ENCODE results near the gene LPCAT1.
"Not testable (repeated sequence)": the region's sequence is repeated elsewhere in the genome, so short reads cannot be mapped to it uniquely, and the experiment has no call there.

LPCAT1 gene

DNA sequence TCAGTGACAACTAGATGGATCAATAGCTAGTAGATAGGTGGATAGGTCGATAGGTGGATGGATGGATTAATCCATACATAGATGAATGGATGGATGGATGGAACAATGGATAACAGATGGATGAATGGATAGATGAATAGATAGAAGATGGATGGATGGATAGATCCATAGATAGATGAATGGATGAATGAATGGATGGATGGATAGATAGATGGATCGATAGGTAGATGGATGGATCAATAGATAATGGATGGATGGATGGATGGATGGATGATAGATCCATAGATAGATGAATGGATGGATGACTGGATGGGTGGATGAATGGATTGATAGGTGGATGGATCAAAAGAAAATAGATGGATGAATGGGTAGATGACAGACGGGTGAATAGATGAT, 83.7 kb downstream of the LPCAT1 start:
- DNase-seq: no peak

DNA sequence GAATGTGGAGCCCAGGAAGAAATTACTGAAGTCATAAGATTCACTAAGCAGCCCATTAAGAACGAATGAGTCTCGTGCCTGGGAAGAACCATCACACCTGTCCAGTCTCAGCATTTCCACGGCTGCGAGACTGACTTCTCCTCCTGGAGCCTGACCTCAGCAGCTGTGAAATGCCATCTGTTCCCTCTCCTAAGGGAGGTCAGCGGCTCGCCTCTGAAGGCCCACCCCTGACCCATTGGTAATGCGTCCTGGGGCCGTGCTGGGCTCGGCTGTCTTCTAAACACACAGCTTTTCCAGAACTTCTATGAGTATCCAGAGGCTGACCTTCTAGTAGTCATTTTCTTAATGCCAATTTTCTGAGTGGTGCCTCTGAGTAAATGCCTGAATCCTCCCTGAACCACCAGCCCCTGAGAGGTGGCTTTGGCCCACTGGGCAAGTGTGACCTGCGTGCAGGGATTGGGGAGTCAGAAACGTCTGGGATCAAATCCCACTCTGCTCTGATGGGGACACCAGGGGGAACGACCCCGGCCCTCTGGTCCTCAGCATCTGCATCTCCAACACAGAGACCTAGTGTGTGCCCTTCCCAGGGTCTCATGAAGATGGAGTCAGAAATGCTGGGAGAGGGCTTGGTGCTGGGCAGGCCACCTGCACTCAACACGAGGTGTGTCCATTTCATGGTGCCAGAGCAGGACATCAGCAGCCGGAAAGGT, 84.2 kb downstream of the LPCAT1 start:
- DNase-seq: no peak

DNA sequence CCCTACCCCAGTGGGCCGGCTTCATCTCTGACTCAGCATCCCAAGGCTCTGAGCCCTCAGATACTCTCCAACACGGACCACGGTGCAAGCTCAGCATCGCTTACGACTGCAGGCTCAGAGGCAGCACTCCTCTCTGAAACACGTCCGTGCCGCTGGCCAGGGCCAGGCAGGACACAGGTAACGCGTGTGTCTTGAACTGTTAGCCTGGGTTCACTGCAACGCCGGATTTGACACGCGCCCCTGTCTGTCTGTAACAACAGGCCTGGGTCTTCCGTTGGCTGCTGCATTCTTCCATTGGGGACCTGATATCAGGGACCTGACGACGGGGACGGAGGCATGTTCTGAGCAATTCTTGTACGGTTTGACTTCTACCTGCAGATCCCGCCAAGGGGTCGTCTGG, 84.9 kb downstream of the LPCAT1 start:
- no peak for DNase-seq

DNA sequence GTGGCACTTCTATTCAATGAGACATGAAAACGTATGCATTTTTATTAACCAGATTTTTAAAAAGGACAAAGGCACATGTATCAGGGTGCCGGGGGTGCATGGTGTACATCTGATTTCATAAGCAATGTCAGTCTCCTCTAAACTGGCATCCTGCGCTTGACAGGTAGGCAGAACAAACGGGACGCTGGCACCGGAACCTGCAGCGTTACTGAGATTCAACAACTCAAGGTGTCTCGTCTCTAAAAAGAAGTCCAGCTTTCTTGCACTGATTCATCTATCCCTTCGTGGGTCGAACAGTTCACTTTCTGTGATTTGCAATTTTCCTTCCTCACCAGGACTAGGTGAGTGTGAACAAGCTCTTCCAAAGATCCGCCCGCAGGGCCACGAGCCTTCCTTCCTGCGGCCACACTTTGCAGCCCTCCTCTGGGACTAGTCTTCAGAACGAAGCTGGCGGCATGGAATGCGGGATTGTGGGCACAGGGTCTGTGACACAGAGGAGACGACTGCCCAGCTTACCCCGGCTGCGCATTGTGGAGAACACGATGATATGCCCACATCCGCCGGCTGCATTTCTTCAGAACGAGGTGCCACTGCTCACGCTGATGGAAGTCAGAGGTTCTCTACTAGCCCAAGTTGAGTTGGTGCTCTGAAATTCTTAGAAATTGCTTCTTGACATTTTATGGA, 85.7 kb downstream of the LPCAT1 start:
- DNase-seq: no peak

DNA sequence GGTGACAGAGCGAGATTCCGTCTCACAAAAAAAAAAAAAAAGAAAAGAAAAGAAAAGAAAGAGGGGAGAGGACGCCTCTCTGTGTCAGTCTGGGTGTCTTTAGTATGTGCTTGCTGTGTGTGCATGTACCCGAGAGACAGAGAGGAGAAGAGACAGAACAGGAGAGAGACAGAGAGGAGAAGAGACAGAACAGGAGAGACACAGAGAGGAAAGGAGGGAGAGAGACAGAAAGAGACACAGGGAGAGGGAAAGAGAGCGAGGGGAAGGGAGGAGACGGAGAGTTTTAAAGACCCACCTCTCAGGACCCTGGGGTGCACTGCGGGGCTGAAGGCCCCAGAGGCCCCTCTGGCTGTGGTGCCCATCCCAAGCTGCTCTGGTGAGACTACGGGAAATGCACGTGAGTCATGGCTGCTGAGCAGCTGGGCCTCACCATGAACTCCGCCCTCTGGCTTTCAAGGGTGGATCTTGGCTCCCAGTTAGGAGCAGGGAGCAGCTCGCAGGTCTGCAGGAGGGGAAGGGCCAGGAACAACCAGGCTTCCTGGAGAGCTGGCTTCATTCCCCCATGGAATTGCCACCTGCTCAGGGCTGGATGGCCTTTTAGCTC, 86.4 kb downstream of the LPCAT1 start:
- DNase-seq: peak; percentile 13

DNA sequence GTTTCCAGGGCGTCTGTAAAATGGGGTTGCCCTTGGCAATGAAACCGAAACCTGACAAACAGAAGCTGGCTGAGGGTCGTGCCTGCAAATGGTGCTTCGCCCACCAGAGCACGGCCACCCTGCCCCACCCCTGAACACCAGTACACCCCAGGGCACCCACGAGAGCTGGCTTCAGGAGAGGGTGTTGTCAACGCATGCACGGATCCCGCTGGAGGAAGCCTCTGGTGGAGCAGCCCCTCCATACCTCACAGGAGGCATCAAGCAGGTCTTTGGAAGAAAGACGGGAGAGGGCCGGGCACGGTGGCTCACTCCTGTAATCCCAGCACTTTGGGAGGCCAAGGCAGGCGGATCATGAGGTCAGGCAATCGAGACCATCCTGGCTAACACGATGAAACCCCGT, 87.1 kb downstream of the LPCAT1 start:
- no peak for DNase-seq

DNA sequence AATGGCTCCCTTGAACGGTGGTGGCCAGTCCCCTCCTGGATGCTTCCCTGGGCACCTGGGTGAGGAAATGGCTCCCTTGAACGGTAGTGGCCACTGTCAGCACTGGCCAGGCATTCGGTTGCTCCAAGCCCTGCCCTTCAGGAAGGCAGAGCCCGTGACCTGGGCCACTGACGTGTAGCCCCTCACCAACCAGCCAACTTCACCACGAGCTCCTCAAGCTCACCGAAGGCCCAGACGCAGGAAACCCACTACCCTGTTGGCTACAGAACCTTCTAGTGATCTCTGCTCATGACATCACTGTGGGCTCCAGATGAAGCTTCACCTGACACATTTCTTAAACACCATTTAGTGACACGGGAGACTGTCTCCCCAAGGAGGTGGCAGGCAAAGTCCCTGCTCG, 87.7 kb downstream of the LPCAT1 start:
- no peak for DNase-seq

DNA sequence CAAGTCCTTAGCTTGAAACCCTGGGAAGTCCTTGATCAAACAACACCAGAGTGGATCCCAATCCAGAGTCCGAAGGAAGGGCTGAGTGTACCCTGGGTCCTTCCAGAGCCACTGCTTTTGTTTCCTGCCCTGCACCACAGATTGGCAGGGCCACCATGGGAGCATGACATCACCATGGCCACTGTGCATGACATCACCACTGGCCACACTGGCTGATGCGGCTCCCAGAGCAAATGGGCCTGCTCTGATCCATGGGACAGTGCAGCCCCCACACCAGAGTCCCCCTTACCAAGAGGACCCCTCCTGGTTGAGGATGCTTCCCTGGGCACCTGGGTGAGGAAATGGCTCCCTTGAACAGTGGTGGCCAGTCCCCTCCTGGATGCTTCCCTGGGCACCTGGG, 88.4 kb downstream of the LPCAT1 start:
- DNase-seq: no peak

DNA sequence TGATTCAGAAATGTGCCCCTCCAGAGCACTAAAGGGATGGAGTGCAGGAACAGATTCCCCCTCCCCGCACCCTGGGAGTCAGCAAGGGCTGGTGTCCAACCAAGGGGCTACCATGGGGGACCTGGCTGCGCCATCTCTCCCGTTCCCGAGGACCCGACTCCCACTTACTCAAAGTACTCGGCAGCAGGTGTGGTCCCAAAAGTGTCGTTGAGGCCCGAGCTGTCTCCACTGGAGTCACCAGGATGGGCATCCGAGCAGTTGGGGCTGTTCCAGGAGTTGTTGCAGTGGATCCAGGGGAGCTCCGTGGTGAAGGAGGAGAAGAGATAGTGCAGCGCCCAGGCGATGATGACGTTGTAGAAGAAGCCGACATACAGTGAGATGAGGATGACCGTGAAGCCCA, 91.5 kb downstream of the LPCAT1 start:
- DNase-seq: no peak

DNA sequence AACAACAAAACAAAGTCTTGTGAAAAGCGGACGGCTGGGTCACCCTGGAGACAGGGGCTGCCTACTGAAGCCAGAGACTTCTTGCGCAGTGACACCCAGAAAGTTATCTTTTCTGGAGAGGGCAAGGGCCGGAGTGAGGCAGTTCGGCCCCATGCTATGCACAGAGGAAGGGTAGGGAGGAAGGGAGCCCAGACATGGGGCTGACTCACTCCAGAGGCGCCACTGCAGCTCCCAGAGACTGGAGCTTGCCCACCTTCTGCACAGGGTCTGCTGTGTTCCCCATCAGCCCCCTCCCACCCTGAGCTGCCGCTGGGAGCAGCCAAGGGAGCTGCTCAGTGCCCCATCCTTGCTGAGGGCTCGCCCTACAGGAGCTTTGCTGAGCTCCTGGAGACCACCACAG, 91.9 kb downstream of the LPCAT1 start:
- DNase-seq: no peak

DNA sequence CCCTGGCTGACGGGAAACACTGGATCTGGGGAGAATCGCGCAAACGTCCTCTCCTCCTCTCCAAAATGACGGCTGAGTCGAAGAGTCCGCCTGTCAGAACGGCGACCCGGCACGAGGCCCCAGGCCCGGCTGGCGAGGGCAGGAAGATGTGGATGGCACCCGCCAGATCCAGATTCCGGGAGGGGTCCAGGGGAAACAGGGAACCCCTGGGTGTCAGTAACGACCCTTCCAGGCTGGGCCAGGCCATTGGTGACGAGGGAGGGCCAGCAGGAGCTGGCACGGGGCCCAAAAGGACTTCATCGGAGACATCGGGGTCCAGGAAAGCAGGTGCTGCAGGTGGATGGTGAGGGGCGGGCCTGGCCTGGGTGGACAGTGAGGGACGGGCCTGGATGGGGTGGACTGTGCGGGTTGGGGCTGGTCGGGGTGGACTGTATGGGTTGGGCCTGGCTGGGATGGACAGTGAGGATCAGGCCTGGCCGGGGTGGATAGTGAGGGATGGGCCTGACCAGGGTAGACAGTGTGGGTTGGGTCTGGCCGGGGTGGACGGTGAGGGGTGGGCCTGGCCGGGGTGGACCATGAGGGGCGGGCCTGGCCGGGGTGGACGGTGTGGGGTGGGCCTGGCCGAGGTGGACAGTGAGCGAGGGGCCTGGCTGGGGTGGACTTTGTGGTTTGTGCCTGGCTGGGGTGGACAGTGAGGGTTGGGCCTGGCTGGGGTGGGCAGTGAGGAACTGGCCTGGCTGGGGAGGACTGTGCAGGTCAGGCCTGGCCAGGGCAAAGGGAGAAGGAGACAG, 92.5 kb downstream of the LPCAT1 start:
- DNase-seq: no peak

DNA sequence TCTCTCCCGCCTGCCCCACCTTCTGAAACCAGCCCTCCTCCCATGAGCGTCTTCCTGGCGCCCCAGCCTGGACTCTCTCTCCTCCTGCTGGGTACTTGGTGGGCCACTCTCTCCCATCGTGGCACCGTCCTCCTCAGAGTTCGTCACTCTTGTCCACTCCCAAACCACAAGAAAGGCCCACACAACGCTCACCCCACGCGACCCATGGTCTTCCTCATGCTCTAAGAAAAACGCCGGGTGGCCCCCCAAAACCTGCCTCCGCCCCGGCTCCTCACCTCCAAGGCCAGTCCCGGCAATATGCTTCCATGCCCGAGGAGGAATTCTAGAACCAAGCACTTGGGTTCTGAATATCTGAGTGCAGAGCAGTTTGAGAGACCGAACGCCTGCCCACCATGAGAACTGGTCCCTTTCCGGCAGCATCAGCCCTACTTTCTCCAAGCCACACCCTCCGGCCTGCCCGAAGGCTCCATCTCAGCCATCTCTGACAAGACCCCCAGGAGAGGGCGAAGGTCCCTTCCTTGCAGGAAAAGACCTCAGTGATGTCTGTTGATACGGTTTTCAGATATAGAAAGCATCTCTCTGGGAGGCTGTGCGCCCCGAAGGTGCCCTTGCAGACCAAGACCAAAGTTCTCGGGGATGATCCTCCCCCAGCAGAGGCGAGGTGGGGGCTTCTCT, 93.5 kb downstream of the LPCAT1 start:
- no peak for DNase-seq

DNA sequence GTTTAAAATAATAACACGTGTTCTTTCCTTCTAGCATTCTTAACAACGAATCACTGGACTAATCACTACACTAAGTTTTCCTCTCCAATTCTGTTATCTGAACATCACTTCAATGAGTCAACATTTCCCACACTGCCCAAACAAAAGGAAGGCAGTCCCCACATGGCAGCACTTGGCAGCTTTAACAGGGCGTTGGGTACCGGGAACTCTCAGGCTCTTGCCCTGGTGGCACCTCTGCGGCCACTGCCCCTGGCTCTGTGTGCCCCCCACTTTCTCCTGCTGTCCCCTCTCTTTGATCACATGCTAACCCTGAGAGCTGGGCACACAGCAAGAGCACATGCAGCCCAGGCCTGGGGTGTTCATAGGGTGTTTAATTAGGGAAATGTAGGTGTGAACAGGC, 94.3 kb downstream of the LPCAT1 start:
- no peak for DNase-seq

DNA sequence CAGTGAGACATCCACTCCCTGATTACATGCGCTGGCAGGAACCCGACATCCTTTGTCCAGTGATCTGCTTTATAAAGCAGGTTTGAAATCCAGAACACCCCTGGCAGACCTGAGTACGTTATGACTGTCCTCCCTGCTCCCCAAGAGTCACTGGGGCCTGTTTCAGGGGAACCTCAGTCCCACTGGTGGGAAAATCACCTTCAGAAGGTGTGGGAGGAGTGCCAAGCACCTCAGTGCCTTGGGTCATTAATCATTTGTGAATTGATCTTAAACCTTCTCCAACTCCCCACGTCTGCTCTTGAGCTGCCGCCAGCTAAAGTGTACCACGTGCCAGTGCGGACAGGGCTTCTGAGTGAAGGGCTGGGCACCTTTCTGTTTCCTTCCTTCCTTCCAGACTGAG, 94.7 kb downstream of the LPCAT1 start:
- no peak for DNase-seq

DNA sequence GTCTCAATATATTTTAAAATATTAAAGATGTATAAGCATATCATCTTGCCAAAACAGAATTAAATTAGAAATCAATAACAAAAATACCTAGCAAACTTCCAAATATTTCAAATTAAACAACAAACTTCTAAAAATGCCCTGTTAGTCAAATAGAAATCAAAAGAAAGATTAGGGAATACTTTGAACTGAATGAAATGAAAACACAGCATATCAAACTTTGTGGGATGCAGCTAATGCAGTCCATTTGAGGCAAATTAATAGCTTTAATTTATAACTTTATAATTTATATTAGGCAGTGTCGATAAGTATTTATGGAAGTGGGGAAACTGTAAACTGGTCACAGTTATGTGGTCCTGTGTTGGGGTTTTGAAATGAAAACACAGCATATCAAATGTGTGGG, 95.7 kb downstream of the LPCAT1 start:
- DNase-seq: no peak

DNA sequence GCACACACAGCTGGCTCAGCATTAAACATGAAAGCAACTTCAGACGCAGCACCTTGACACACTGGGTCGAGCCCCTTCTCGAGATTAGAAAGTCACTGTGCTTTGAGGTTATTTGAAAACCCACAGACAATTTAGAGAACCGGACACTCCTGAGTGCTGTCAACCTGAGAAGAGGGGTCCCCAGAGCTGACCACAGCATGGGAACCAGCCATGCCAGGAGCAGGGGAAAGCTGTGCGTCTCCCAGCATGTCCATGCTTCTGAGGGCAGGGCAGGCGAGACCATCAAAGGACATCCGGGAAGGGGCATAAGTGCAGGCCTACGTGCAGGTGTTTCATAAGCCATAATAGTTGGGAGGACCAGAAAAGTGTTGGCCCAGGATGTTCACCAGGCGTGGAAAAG, 99.0 kb downstream of the LPCAT1 start:
- no peak for DNase-seq

DNA sequence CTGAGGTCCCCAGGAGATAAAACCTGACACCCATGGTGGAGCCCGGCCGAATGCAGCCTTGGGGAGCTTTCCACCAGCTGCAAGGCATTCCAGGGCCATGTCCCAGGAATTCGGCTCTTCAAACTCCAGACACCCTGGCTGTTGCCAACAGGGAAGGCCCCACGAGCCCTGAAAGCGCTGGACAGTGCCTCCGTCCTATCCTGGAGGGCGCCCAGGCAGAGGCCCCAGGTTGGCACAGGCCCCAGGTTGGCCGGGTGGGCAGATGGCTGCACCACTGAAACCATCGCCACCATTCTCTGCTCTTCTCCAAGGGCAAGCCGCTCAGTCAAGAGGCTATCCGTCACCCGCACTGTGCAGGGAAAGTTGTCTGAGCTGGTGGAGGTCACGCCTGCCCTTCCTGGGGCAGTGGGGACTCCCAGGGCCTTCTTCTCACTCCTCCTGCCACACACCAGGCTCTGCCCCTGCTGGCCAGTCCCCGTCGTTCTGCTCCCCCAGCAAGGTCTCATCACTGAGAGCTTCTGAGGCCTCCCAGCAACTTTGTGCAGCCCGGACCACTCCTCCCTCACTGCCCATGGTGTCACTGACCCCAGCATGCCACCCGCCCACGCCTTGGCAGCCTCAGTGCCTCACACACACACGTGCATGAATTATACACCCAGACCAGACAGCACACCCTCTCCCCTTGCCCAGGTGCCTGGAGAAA, 99.7 kb downstream of the LPCAT1 start:
- DNase-seq: no peak

DNA sequence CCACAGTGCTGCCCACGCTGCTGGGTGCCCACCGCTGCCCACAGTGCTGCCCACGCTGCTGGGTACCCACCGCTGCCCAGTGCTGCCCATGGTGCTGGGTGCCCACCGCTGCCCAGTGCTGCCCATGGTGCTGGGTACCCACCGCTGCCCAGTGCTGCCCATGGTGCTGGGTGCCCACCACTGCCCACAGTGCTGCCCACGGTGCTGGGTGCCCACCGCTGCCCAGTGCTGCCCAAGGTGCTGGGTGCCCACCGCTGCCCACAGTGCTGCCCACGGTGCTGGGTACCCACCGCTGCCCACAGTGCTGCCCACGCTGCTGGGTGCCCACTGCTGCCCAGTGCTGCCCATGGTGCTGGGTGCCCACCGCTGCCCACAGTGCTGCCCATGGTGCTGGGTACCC, 101.2 kb downstream of the LPCAT1 start:
- DNase-seq: not testable (repeated sequence)

DNA sequence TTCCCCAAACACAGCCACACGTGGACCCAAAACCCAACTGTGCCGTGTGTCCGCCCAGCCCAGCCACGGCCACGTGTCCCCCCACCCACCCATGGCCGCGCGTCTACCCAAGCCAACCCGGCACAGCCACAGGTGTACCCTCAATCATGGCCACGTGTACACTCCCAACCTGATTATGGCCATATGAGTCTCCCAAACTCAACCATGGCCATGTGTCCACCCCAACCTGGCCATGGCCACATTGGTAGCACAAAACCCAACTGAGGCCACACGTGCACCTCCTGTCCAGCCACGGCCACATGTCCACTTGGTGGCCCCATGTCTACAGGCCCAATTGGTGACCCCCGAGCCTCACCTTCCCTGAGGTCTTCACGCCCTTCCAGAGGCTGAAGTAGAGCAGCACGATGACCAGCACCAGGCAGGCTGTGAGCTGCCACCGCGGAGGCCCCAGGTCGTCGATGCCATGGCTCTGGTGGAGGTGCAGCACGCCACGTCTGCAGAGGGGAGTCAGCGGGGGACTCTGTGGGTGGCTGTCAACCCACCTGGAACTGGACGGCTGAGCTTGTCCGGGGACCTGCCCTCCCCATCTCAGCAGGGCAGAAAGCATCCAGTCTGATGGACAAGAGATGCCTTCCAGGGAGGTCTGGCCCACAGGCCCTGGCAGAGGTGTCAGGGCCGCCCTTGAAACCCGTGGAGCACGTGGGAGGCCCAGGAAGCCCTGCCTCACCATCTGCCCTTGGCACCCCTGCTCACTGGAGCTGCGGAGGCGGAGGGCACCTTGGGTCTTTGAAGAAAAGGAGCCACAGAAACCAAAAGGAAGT, 102.0 kb downstream of the LPCAT1 start:
- no peak for DNase-seq

DNA sequence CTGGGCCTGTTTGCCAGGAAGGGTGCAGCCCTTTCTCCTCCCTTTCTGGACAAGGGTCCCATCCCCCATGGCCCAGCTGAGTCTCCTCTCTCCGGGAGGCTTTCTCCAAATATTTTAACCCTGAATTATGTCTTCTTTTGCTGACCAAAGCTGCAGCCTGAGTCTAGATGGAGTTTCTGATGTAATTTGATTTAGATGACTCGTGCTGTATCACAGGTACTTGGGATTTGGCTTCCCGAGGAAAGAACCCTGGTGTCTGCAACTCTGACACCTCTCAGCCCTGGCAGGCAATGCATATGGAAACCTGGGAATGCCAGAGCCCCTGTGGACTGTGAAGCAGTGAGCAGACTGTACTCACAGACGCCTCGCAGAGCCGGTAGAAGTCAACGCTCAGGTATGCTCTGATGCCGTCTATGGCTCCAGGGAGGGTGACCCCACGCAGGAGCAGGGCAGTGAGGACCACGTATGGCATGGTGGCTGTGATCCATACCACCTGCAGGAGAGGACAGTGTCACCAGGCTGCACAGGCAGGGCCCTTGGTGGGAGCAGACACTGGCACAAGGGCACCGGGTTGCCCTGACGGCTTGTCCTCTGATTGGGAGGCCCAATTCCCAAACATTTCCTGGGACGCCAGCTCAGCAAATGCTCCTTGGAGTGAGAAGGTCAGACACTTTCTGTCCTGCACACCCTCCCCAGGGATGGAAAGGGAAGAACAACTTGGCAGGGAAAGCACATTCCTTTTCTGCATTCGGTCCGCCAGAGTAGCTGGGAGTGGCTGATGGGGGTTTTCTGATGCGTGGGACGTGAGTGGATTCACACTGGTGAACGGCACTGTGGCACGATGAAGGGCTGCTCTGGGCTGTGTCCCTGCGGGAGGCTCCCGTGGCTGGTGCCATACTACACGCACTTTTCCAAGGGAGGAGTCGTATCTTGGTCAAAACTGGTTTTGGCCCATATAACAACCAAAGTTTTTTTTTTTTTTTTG, 103.3 kb downstream of the LPCAT1 start:
- peak; percentile 13 for DNase-seq

All from fibroblast of upper back skin (primary cell).